Cardiac fibroblast (primary cell): ENCODE data around the gene SPSB1.

Source experiments
- DNase-seq, 2 donors: peaks; one replicate each; pipeline versions ENCODE4 v3.0.0 to v3.0.0-alpha.2; 2010; ENCODE audit warnings: low read depth in 2 of 2
- H3K4me3 ChIP-seq, 2 donors: replicated peaks in 1 of 2; 1 replicate in 1 of 2; 2 replicates in 1 of 2; pipeline ENCODE4 v1.5.1; 2011; ENCODE audit warnings: low read depth in 2 of 2, low read length in 2 of 2, mild to moderate bottlenecking in 2 of 2, moderate library complexity in 1 of 2
- TF ChIP-seq, protein P1 (sequence below): IDR thresholded peaks from one replicate; pipeline ENCODE4 v1.5.1; 2011; ENCODE audit warnings: low read depth, mild to moderate bottlenecking, low read length, inconsistent platforms

SPSB1 gene

GRCh38 chr1:9341301-9341845 is 48.7 kb downstream of the SPSB1 start:
- TF ChIP-seq, protein P1, sequence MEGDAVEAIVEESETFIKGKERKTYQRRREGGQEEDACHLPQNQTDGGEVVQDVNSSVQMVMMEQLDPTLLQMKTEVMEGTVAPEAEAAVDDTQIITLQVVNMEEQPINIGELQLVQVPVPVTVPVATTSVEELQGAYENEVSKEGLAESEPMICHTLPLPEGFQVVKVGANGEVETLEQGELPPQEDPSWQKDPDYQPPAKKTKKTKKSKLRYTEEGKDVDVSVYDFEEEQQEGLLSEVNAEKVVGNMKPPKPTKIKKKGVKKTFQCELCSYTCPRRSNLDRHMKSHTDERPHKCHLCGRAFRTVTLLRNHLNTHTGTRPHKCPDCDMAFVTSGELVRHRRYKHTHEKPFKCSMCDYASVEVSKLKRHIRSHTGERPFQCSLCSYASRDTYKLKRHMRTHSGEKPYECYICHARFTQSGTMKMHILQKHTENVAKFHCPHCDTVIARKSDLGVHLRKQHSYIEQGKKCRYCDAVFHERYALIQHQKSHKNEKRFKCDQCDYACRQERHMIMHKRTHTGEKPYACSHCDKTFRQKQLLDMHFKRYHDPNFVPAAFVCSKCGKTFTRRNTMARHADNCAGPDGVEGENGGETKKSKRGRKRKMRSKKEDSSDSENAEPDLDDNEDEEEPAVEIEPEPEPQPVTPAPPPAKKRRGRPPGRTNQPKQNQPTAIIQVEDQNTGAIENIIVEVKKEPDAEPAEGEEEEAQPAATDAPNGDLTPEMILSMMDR, result no peak
- no peak for DNase-seq

GRCh38 chr1:9343269-9343668 is 50.6 kb downstream of the SPSB1 start:
- no peak overlapping the region for H3K4me3 ChIP-seq
- DNase-seq, result no peak
- TF ChIP-seq, protein P1, result no peak

More at GRCh38 chr1:9341301-9341845, 48.7 kb downstream of the SPSB1 start:
- no peak overlapping the region for H3K4me3 ChIP-seq

DNA sequence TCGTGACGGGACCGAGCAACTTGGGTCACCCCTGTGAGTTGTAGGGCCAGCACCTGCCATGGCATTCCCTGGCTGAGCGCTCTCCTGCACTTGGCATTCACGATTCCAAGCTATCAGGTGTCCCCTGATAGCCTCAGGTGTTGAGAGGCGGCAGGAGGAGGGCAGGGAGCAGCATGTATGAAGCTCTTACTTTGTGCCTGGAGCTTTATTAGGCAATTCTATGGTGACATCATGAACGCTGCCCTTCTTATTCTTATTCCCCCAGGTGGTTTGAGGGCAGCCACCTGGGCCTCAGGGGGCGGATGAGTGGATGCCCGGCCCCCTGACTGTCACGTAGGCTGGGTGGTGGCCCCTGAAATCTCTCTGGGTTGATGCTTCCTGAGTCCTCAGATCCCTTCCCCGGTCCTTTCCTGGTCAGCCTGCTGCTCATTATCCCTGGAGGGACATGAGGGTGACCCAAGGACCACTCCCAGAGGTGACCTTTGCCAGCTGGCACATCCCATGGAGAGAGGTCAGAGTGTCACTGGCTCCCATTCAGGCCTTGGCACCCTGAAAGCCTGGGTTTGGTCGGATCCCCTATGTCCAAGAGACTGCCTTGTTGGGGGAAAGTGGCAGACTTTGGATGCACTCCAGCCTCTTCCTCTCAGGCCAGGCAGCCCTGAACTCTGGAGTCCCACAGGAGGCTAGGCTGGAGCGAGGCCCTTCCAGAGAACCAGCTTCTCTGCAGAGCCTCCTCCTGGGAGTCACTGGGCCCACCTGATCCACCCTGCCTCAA is 51.9 kb downstream of the SPSB1 start:
- no peak overlapping the region for H3K4me3 ChIP-seq
- TF ChIP-seq, protein P1, result no peak
- no peak for DNase-seq

DNA sequence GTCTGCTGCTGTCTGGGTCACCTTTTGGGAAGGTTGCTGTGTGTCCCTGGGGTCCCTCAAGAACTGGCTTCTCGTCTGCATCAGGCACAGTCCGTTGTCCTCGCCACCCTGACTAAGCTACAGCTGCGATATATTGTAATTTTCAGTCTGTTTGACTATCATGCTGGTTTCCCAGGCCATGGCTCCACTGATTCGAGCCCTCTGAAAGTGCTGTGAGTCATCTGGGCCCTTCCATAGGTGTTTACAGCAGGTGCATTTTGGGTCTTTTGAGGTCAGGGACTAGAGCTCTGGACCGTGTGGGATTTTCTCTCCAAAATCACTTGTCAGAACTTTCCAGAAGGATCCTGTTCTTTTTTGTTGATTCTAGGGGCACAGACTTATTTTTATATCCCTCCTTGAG is 52.8 kb downstream of the SPSB1 start:
- no peak overlapping the region for H3K4me3 ChIP-seq
- no peak for DNase-seq
- TF ChIP-seq, protein P1, result no peak

- DNase-seq, result no peak
- no peak overlapping the region for H3K4me3 ChIP-seq
- TF ChIP-seq, protein P1, result no peak
These were observed 53.2 kb downstream of the SPSB1 start for GRCh38 chr1:9345922-9346321.

DNA sequence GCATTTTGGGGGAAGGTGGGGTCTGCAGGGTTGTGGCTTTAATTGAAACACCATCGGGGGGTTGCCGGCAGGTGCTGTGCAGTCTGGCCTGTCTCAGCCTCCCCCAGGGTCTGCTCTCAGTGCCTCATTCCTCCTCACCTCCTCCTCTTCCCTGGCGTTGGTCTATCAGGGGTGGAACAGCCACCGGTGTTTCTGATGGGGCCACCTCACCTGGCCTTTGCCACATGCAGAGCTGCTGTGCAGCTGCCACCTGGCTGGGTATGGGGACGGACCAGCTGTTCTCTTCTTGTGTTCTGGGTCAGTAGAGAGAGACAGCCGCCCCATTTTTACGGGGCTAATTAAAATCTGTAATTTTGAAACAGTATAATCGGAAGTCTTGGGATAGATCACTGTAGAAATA is 53.9 kb downstream of the SPSB1 start:
- no peak for DNase-seq
- TF ChIP-seq, protein P1, result no peak
- H3K4me3 ChIP-seq, result no peak overlapping the region
